K562 (cell line): ENCODE measurements around the gene RNF213. TPM values are rescaled to one million over a fixed set of nuclear protein-coding genes. Genes with fewer than 3 reads are reported as not detected.
A peak's percentile ranks its signal among the peaks of the same experiment; 100 is the strongest.

Experiments
- ATAC-seq: fragments of 200-7000 bp; cut with Tn5 transposase; 3 replicates; pipeline ENCODE4 v1.9.1; 2020; ENCODE audit warnings: moderate library complexity
- BruUV-seq: library from RNA; stranded (reverse); fragments of 400-500 nt; replicated peaks from 2 replicates; lab custom pipeline; 2021; lab: Mats Ljungman, UMichigan
- CTCF ChIA-PET: fragments of 300-600 bp; formaldehyde crosslinking; extraction: SDS; loops from one replicate; lab custom pipeline; 2021; ENCODE audit warnings: low intra/inter-chr PET ratio; lab: Yijun Ruan, JAX
- POLR2A ChIA-PET: fragments of 300-600, 350-650 bp; sonication (Branson Sonifier 250); formaldehyde crosslinking; extraction: SDS; loops from one replicate; lab custom pipeline; 2021; ENCODE audit warnings: antibody characterized with exemption, inconsistent platforms; lab: Yijun Ruan, JAX
- DNase-seq, 4 experiments: peaks; one replicate each; pipeline versions ENCODE4 v3.0.0 to v3.0.0-alpha.2; 2011 to 2018; ENCODE audit warnings: low spot score in 3 of 4, mixed read lengths in 3 of 4; ENCODE audit errors: extremely low read depth in 1 of 4
- FAIRE-seq: peaks from 2 replicates; lab custom pipeline; 2011; peaks lifted over from hg19 to GRCh38; lab: Jason Lieb, UNC
- H2AFZ ChIP-seq: 2 replicates; pipeline ENCODE4 v1.6.0; 2011; ENCODE audit warnings: low read depth, low read length, control low read depth, inconsistent platforms
- H3K27ac ChIP-seq: fragments of 200-600 bp; 3 replicates; pipeline ENCODE4 v1.8.0; 2011; ENCODE audit warnings: low read depth, mild to moderate bottlenecking, control low read depth, inconsistent platforms, low read length, moderate library complexity, mixed read lengths; ENCODE audit errors: extremely low read depth
- H3K27me3 ChIP-seq, 2 experiments: fragments of 300-600 bp in 1 of 2; 2 replicates in 1 of 2; 3 replicates in 1 of 2; pipeline versions ENCODE4 v1.6.0 to v1.8.0; 2011; ENCODE audit warnings: inconsistent platforms in 2 of 2, low read length in 2 of 2, mild to moderate bottlenecking in 1 of 2, mixed read lengths in 1 of 2, moderate library complexity in 1 of 2; ENCODE audit not compliant: control insufficient read depth in 2 of 2, insufficient read depth in 2 of 2
- H3K36me3 ChIP-seq: fragments of 300-600 bp; 3 replicates; pipeline ENCODE4 v1.8.0; 2011; ENCODE audit warnings: mild to moderate bottlenecking, low read length, inconsistent platforms; ENCODE audit not compliant: control insufficient read depth, insufficient read depth
- H3K4me1 ChIP-seq, 2 experiments: fragments of 200-600 bp in 1 of 2; replicated peaks in 1 of 2; 2 replicates in 1 of 2; 3 replicates in 1 of 2; pipeline versions ENCODE4 v1.5.1 to v1.8.0; 2011; ENCODE audit warnings: inconsistent platforms in 2 of 2, low read length in 2 of 2, mild to moderate bottlenecking in 1 of 2, mixed read lengths in 1 of 2, moderate library complexity in 1 of 2; ENCODE audit not compliant: control insufficient read depth in 2 of 2, insufficient read depth in 2 of 2
- H3K4me2 ChIP-seq: 2 replicates; pipeline ENCODE4 v1.6.1; 2011; ENCODE audit warnings: low read length, control low read depth, inconsistent platforms, mixed read lengths; ENCODE audit not compliant: insufficient read depth
- H3K4me3 ChIP-seq: fragments of 200-600 bp; sonication (generic), shearing (Covaris generic); 2 replicates; pipeline ENCODE4 v1.5.1; 2016; ENCODE audit warnings: control low read depth, inconsistent platforms
- H3K79me2 ChIP-seq: fragments of 200-600 bp; 3 replicates; pipeline ENCODE4 v1.8.0; 2011; ENCODE audit warnings: low read length, inconsistent platforms; ENCODE audit not compliant: control insufficient read depth, insufficient read depth
- H3K9ac ChIP-seq, 2 experiments: 2 replicates each; pipeline versions ENCODE4 v1.6.0 to v1.6.1; 2011; ENCODE audit warnings: low read depth in 2 of 2, low read length in 2 of 2, control low read depth in 1 of 2, inconsistent platforms in 1 of 2, mild to moderate bottlenecking in 1 of 2, mixed read lengths in 1 of 2; ENCODE audit not compliant: insufficient read depth in 1 of 2
- H3K9me1 ChIP-seq: one replicate; pipeline ENCODE4 v1.6.0; 2011; ENCODE audit warnings: inconsistent platforms, mild to moderate bottlenecking, low read length, moderate library complexity; ENCODE audit not compliant: control insufficient read depth, insufficient read depth
- H3K9me3 ChIP-seq: replicated peaks from 2 replicates; pipeline ENCODE4 v1.5.1; 2011; ENCODE audit warnings: low read depth, low read length, inconsistent platforms; ENCODE audit not compliant: control insufficient read depth, insufficient read depth
- H4K20me1 ChIP-seq: replicated peaks from 2 replicates; pipeline ENCODE4 v1.6.1; 2011; ENCODE audit warnings: low read length, inconsistent platforms, mixed read lengths; ENCODE audit not compliant: control insufficient read depth, insufficient read depth
- CSDE1 ChIP-seq, 2 experiments: fragments of 450-650 bp; IDR thresholded peaks; 2 replicates each; pipeline ENCODE4 v1.6.1; 2016; ENCODE audit warnings: mild to moderate bottlenecking in 1 of 2
- CXXC5 ChIP-seq: fragments of 250-450 bp; sonication (Bioruptor Pico); IDR thresholded peaks from 2 replicates; pipeline ENCODE4 v1.8.0; 2022; ENCODE audit warnings: inconsistent platforms, mild to moderate bottlenecking, moderate library complexity
- HNRNPH1 ChIP-seq: fragments of 200-400 bp; formaldehyde crosslinking; optimal IDR thresholded peaks from 2 replicates; pipeline ENCODE3; 2017; ENCODE audit warnings: low read depth, mild to moderate bottlenecking, low read length, moderate library complexity
- KDM5B ChIP-seq: fragments of 200-600 bp; sonication (generic); IDR thresholded peaks from 2 replicates; pipeline ENCODE4 v1.6.1; 2012; ENCODE audit warnings: low read depth, mild to moderate bottlenecking, moderate library complexity, low read length, control low read depth, inconsistent platforms; ENCODE audit not compliant: insufficient replicate concordance
- MAZ ChIP-seq, 2 experiments: fragments of 450-650 bp in 1 of 2; sonication (generic) in 1 of 2; formaldehyde crosslinking; IDR thresholded peaks in 1 of 2; conservative IDR thresholded peaks in 1 of 2; 2 replicates each; pipeline versions ENCODE4 v1.4.0 to v1.5.0; 2020; ENCODE audit warnings: mild to moderate bottlenecking in 1 of 2, missing genetic modification reagents in 1 of 2
- NFATC3 ChIP-seq: fragments of 450-650 bp; IDR thresholded peaks from 2 replicates; pipeline ENCODE4 v1.6.1; 2017; ENCODE audit warnings: mild to moderate bottlenecking
- USF1 ChIP-seq: sonication (generic); formaldehyde crosslinking; IDR thresholded peaks from 2 replicates; pipeline ENCODE4 v1.9.0; 2022; ENCODE audit warnings: mild to moderate bottlenecking, missing genetic modification reagents
- YBX1 ChIP-seq: fragments of 450-650 bp; IDR thresholded peaks from 2 replicates; pipeline ENCODE4 v1.7.1; 2016; ENCODE audit warnings: mild to moderate bottlenecking
- ZBTB33 ChIP-seq: sonication (generic); formaldehyde crosslinking; IDR thresholded peaks from 2 replicates; pipeline ENCODE4 v1.8.1; 2023; ENCODE audit warnings: mild to moderate bottlenecking, missing genetic modification reagents
- ZNF197 ChIP-seq: fragments of 200-800 bp; sonication (Bioruptor generic); IDR thresholded peaks from 2 replicates; pipeline ENCODE4 v1.6.1; 2016; ENCODE audit warnings: low read depth, missing genetic modification characterization, missing compliant biosample characterization
- ZNF785 ChIP-seq: fragments of 250-450 bp; sonication (Bioruptor Pico); IDR thresholded peaks from 2 replicates; pipeline ENCODE4 v1.4.0; 2020; ENCODE audit warnings: mild to moderate bottlenecking
- WGBS: fragments of 100-300 bp; shearing (Covaris generic); methylation state at CpG from one replicate; pipeline ENCODE4 v1.1.6; 2016; ENCODE audit warnings: low coverage, mixed read lengths; ENCODE audit not compliant: insufficient coverage; ENCODE audit errors: missing lambda C conversion rate; 5-methylcytosine and 5-hydroxymethylcytosine counted together
- in situ Hi-C: fragments of 300-500 bp; cut with MboI; formaldehyde crosslinking; loops from 4 replicates; pipeline ENCODE4 v1.15.0; 2018; ENCODE audit warnings: inconsistent platforms, mixed read lengths
- intact Hi-C: fragments of 100-400 bp; cut with micrococcal nuclease; formaldehyde crosslinking; loops from 2 replicates; pipeline ENCODE4 v1.14.2; 2022
- polyA plus RNA-seq, 8 experiments: library from polyadenylated mRNA; depleted of rRNA in 4 of 8; stranded (reverse) in 5 of 8; unstranded in 3 of 8; fragments of >200 nt; fragmentation: Nextera tagmentation in 2 of 8; fragmentation: Illumina TruSeq in 1 of 8; extraction: Ambion mirVana in 2 of 8; extraction: Trizol in 1 of 8; gene quantifications; 2 replicates each; pipeline versions ENCODE4 v1.2.1 to v1.2.3, GENCODE V29; 2011 to 2014; ENCODE audit warnings: inconsistent platforms in 1 of 8, missing spikeins in 1 of 8
- total RNA-seq, 7 experiments: library from RNA; depleted of rRNA in 6 of 7; stranded (reverse); fragments of >200 nt in 6 of 7; fragmentation: Illumina TruSeq in 2 of 7; extraction: Trizol in 2 of 7; gene quantifications; 2 replicates each; pipeline versions ENCODE4 v1.2.1 to v1.2.3, GENCODE V29; 2011 to 2021; ENCODE audit warnings: low replicate concordance in 1 of 7
- TF ChIP-seq, protein P1 (sequence below): sonication (generic); formaldehyde crosslinking; IDR thresholded peaks from 2 replicates; pipeline ENCODE4 v1.4.0; 2020; ENCODE audit warnings: mild to moderate bottlenecking, missing genetic modification reagents
- TF ChIP-seq, protein P2 (sequence below): fragments of 250-450 bp; sonication (Bioruptor Pico); IDR thresholded peaks from 2 replicates; pipeline ENCODE4 v1.9.0; 2021; ENCODE audit warnings: mild to moderate bottlenecking, inconsistent platforms
- TF ChIP-seq, protein P3 (sequence below): sonication (generic); formaldehyde crosslinking; IDR thresholded peaks from 2 replicates; pipeline ENCODE4 v1.8.0; 2022; ENCODE audit warnings: missing genetic modification reagents, mild to moderate bottlenecking, moderate library complexity, borderline replicate concordance

Gene RNF213
- total and polyA plus RNA-seq, 9 of the 15 experiments (the other 6 are each of a cell fraction or from before 2014, with no cell fraction given), result 5.3 to 33.6 (median 17.9) TPM

DNA sequence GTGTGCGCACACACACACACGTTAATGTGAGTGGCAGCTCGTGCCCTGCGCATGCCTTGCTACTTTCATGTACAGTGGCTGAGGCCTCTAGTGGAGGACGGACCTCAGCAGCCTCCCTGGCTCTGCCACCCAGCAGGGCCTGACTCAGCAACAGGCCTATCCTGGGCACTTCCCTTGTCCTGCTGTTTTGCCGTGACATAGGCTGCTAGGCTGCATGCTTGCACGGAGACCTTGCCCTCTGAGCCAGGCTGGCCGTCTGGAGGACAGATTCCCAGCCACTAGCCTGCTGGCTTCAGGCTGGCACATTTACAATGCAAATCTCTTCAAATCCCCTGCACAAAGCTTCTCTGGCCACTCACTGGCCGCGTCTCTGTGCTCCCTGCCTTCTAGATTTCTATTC, 9.5 kb downstream of the RNF213 start:
- Histone ChIP-seq H3K36me3 (peaks cover 15% of the 10 kb centered on the region; the same call in 2 of the 3 replicates), H3K9ac (no peak overlapping the region), H2AFZ (no peak overlapping the region), H3K9me3 (no peaks in the 10 kb centered on the region), H3K27ac (no peak overlapping the region), H3K4me3 (no peak overlapping the region), H3K27me3 (no peaks in the 10 kb centered on the region), H4K20me1 (no peaks in the 10 kb centered on the region), H3K9me1 (no peaks in the 10 kb centered on the region), H3K4me1 (peaks cover 0 to 9% of the 10 kb centered on the region in 2 experiments; a peak in 2 of 5 replicates), H3K79me2 (no peaks in the 10 kb centered on the region), H3K4me2 (no peak overlapping the region)
- CTCF ChIA-PET, result no interaction called here
- no peak for ATAC-seq
- in situ Hi-C loops, result no loop called here
- POLR2A ChIA-PET, result interaction anchor here (1.4 kb wide), 1 partner anchor 8 kb away, joined by 5 read pairs; no protein-coding TSS in a partner anchor
- intact Hi-C loops, result no loop called here
- no TSS peak for BruUV-seq
- WGBS, result 78% methylated on average over 10 of the region's 10 CpGs
- DNase-seq, result no peak
- no peak for FAIRE-seq
- no peak for TF ChIP-seq CSDE1 (IDR thresholded peaks at IDR 0.05)
- TF ChIP-seq ZNF197 (CRISPR knock-in tag), result no peak
- TF ChIP-seq MAZ (CRISPR knock-in tag; conservative IDR thresholded peaks at IDR 0.05 in 1 of 2, IDR thresholded peaks at IDR 0.05 in 1 of 2), result no peak
- peak; percentile 11; the same call in 1 of the 2 replicates for TF ChIP-seq USF1 (CRISPR knock-in tag)
- TF ChIP-seq HNRNPH1, result no peak
- TF ChIP-seq, protein P1, sequence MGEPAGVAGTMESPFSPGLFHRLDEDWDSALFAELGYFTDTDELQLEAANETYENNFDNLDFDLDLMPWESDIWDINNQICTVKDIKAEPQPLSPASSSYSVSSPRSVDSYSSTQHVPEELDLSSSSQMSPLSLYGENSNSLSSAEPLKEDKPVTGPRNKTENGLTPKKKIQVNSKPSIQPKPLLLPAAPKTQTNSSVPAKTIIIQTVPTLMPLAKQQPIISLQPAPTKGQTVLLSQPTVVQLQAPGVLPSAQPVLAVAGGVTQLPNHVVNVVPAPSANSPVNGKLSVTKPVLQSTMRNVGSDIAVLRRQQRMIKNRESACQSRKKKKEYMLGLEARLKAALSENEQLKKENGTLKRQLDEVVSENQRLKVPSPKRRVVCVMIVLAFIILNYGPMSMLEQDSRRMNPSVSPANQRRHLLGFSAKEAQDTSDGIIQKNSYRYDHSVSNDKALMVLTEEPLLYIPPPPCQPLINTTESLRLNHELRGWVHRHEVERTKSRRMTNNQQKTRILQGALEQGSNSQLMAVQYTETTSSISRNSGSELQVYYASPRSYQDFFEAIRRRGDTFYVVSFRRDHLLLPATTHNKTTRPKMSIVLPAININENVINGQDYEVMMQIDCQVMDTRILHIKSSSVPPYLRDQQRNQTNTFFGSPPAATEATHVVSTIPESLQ, result no peak
- TF ChIP-seq CXXC5 (CRISPR knock-in tag), result no peak
- TF ChIP-seq NFATC3, result no peak
- no peak for TF ChIP-seq KDM5B
- TF ChIP-seq ZNF785 (CRISPR knock-in tag), result no peak
- TF ChIP-seq, protein P2, sequence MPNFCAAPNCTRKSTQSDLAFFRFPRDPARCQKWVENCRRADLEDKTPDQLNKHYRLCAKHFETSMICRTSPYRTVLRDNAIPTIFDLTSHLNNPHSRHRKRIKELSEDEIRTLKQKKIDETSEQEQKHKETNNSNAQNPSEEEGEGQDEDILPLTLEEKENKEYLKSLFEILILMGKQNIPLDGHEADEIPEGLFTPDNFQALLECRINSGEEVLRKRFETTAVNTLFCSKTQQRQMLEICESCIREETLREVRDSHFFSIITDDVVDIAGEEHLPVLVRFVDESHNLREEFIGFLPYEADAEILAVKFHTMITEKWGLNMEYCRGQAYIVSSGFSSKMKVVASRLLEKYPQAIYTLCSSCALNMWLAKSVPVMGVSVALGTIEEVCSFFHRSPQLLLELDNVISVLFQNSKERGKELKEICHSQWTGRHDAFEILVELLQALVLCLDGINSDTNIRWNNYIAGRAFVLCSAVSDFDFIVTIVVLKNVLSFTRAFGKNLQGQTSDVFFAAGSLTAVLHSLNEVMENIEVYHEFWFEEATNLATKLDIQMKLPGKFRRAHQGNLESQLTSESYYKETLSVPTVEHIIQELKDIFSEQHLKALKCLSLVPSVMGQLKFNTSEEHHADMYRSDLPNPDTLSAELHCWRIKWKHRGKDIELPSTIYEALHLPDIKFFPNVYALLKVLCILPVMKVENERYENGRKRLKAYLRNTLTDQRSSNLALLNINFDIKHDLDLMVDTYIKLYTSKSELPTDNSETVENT (CRISPR knock-in tag), result no peak
- TF ChIP-seq, protein P3, sequence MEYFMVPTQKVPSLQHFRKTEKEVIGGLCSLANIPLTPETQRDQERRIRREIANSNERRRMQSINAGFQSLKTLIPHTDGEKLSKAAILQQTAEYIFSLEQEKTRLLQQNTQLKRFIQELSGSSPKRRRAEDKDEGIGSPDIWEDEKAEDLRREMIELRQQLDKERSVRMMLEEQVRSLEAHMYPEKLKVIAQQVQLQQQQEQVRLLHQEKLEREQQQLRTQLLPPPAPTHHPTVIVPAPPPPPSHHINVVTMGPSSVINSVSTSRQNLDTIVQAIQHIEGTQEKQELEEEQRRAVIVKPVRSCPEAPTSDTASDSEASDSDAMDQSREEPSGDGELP (CRISPR knock-in tag), result 0 out of 2 replicates have a peak, but pooled peaks have one; percentile 12
- no peak for TF ChIP-seq YBX1
- TF ChIP-seq ZBTB33 (CRISPR knock-in tag), result no peak
